Measurements from ENCODE around the gene YTHDF1.

YTHDF1 gene

DNA sequence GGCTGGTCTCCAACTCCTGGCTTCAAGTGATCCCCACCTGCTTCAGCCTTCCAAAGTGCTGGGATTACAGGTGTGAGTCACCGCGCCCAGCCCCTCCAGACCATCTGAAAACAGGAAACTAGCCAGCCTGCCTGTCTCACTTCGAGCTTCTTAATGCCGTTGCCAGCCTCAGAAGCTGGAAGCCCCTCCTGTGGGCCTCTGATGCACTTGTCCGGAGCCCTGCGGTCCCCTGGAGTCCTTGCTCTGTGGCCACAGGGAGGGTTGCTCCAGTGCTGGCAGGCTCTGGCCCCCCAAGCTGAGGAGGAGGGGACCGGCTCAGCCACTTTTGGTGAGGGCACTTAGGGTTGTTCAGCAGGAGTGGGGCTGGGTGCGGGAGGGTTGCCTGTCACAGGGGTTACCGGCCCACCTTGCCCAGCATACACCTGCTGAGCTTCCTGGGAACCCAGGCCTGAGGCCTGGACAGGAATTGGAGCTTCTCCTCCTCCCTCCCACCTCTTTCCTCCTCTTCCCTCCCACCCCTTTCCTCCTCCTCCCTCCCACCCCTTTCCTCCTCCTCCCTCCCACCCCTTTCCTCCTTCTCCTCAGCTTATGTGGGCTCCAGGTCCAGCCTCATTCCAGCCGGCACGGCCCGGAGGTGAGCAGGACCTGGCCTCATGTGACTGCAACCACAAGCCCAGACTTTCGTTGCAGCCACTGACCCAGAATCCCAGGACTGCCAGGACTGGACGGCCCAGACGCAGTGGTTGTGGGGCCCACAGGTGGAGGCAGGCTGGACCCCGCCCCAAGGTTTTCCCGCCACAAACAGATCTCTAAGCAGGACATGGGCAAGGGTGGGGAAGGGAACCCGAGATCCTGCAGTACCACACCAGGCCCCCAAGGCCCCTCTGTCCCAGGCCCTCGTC, 10.4 kb upstream of the YTHDF1 start:
- no peak for TF ChIP-seq GATA2 (IDR thresholded peaks at IDR 0.05; ENCODE audit: low read depth, low read length)
- TF ChIP-seq GATA3 (IDR thresholded peaks at IDR 0.05; ENCODE audit: low read depth, low read length) = no peak

GRCh38 chr20:63225082-63225454, 9.1 kb upstream of the YTHDF1 start:
- TF ChIP-seq GATA3 (IDR thresholded peaks at IDR 0.05; ENCODE audit: low read depth, low read length) (no peak), GATA2 (IDR thresholded peaks at IDR 0.05; ENCODE audit: low read depth, low read length) (no peak)

- TF ChIP-seq GATA2 (IDR thresholded peaks at IDR 0.05; ENCODE audit: low read depth, low read length) (no peak), GATA3 (IDR thresholded peaks at IDR 0.05; ENCODE audit: low read depth, low read length) (no peak)
Observed at GRCh38 chr20:63224412-63225081, 8.6 kb upstream of the YTHDF1 start.

DNA sequence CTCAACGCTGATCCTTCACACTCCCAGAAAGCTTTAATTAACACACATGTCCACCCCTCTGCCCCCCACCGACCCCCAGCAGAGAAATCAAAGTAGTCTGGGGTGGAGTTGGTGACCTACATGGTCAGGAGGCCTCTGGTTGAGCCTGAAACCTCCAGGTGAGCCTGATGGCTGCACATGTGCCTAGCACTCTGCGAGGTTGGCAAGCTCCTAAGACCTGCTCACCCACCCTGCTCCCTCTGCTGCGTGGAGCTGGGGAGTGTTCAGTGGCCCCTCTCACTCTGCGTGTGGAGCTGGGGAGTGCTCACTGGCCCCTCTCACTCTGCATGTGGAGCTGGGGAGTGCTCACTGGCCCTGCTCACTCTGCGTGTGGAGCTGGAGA, 7.9 kb upstream of the YTHDF1 start:
- no peak for TF ChIP-seq GATA3 (IDR thresholded peaks at IDR 0.05; ENCODE audit: low read depth, low read length)
- TF ChIP-seq GATA2 (IDR thresholded peaks at IDR 0.05; ENCODE audit: low read depth, low read length) = no peak

DNA sequence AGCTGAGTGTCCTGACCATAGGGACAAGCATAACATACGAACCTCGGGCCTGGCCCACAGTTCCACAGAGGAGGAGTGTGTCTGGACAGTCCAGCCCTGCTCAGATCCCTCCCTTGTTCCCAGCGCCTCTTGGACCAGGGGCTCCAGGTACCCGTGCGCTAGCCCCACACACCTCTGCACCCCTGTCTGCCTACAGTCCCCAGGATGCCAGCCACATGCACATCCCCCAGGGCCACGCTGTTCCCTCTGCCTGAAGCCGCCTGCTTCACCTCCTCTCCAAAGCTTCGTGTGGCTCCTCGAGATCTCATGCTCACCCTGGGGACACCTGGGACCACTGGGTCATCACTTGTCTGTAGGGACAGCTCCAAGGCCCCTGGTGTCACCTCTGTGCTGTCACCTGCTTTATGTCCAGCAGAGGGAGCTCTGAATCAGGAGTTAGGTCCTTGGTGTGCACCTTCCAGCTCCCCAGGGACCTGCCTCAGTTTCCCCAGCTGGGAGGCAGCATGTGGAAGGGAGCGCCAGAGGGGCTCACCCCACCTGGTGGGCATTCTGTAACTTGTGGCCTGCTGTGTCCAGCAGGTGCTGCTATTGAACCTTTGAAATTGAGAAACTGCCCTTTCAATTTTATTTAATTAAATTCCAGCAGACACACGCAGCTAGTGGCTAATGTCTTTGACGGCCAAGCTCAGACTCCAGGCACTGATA, 7.3 kb upstream of the YTHDF1 start:
- TF ChIP-seq GATA2 (IDR thresholded peaks at IDR 0.05; ENCODE audit: low read depth, low read length) = no peak
- no peak for TF ChIP-seq GATA3 (IDR thresholded peaks at IDR 0.05; ENCODE audit: low read depth, low read length)

- no peak for TF ChIP-seq GATA2 (IDR thresholded peaks at IDR 0.05; ENCODE audit: low read depth, low read length)
- TF ChIP-seq GATA3 (IDR thresholded peaks at IDR 0.05; ENCODE audit: low read depth, low read length) = no peak
Observed at GRCh38 chr20:63222541-63222940, 6.6 kb upstream of the YTHDF1 start.

- TF ChIP-seq GATA3 (IDR thresholded peaks at IDR 0.05; ENCODE audit: low read depth, low read length) (no peak), GATA2 (IDR thresholded peaks at IDR 0.05; ENCODE audit: low read depth, low read length) (no peak)
Observed at GRCh38 chr20:63220696-63221399, 4.9 kb upstream of the YTHDF1 start.

DNA sequence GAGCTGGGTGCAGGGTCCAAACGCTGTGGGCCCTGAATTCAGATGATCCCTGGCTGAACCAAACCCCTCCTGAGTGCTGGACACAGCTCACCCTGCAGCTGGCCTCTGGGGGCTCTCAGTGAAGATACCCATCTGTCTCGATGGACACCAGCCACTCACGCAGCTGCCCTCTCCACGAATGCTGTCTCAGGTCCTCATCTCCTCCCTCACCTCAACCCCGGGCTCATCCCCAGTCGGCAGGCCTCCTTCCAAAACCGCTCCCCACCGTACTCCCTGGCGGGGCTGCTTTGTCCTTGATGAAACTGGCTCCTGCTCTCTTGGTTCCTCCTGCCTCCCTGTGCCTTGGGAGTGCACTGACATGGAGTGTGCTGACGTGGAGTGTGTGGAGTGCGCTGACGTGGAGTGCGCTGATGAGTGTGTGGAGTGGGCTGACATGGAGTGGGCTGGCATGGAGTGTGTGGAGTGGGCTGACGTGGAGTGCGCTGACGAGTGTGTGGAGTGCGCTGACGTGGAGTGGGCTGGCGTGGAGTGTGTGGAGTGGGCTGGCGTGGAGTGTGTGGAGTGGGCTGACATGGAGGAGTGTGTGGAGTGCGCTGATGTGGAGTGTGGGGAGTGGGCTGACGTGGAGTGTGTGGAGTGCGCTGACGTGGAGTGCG, 4.1 kb upstream of the YTHDF1 start:
- no peak for TF ChIP-seq GATA3 (IDR thresholded peaks at IDR 0.05; ENCODE audit: low read depth, low read length)
- TF ChIP-seq GATA2 (IDR thresholded peaks at IDR 0.05; ENCODE audit: low read depth, low read length) = no peak

- TF ChIP-seq GATA3 (IDR thresholded peaks at IDR 0.05; ENCODE audit: low read depth, low read length) (no peak), GATA2 (IDR thresholded peaks at IDR 0.05; ENCODE audit: low read depth, low read length) (no peak)
Observed at GRCh38 chr20:63219447-63219821, 3.5 kb upstream of the YTHDF1 start.

DNA sequence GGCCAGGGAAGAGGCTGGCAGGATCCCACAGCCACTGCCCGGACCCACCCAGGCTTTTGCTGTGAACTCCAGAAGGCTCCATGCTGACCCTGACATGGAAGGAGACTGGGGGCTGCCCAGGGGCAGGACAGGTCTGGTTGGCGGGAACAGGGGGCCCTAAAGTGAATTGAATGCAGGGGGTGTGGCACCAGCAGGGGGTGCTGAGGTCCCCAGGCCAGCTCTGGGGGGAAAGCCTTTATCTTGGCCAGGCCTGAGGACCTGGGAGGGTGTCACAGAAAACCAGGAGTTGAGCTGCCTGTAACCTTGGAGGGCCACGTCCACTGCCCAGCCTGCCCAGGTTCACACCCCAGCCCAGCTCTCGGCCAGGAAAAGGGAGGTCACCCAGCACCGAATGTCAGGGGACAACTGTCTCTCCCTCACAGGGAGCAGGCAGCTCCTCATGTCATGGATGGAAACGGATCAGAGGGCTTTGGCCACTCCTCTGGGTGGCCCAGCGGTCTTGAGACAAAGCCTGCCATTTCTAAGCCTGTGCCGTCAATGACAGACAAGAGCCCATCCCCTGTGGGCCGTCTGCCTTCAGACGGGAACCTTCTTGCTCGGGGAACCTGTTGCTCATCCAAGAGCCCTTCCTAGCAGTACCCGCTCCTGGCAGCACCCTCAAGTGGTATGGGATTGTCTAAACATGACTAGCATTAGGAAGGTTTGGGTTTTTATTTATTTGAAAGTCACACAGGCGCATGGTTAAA, 2.9 kb upstream of the YTHDF1 start:
- TF ChIP-seq GATA2 (IDR thresholded peaks at IDR 0.05; ENCODE audit: low read depth, low read length) (no peak), GATA3 (IDR thresholded peaks at IDR 0.05; ENCODE audit: low read depth, low read length) (no peak)

- TF ChIP-seq GATA2 (IDR thresholded peaks at IDR 0.05; ENCODE audit: low read depth, low read length) (no peak), GATA3 (IDR thresholded peaks at IDR 0.05; ENCODE audit: low read depth, low read length) (no peak)
Observed at GRCh38 chr20:63217706-63218105, 1.8 kb upstream of the YTHDF1 start.

GRCh38 chr20:63216849-63217471, 1.0 kb upstream of the YTHDF1 start:
- TF ChIP-seq GATA3 (IDR thresholded peaks at IDR 0.05; ENCODE audit: low read depth, low read length) = no peak
- TF ChIP-seq GATA2 (IDR thresholded peaks at IDR 0.05; ENCODE audit: low read depth, low read length) = no peak
